Fibroblast of the aortic adventitia (primary cell): Measurements from ENCODE around the gene FIBP. TPM values are rescaled to one million over a fixed set of nuclear protein-coding genes. Genes with fewer than 3 reads are reported as not detected.
A peak's percentile ranks its signal among the peaks of the same experiment; 100 is the strongest.

Experiments used
- DNase-seq: peaks from one replicate; pipeline ENCODE4 v3.0.0-alpha.2; 2010; ENCODE audit warnings: low read depth
- H3K4me3 ChIP-seq: 2 replicates; pipeline ENCODE4 v1.5.1; 2011; ENCODE audit warnings: low read depth, mild to moderate bottlenecking, control low read depth, low read length, moderate library complexity
- CTCF ChIP-seq: IDR thresholded peaks from 2 replicates; pipeline ENCODE4 v1.5.1; 2011; ENCODE audit warnings: mild to moderate bottlenecking, low read length, control low read depth, inconsistent platforms; ENCODE audit not compliant: insufficient read depth
- total RNA-seq: library from RNA; depleted of rRNA; stranded (reverse); fragments of >200 nt; gene quantifications from 2 replicates; pipeline ENCODE4 v1.2.3, GENCODE V29; 2012; ENCODE audit warnings: low replicate concordance

Gene FIBP
- total RNA-seq, 1 donor: 157 TPM

DNA sequence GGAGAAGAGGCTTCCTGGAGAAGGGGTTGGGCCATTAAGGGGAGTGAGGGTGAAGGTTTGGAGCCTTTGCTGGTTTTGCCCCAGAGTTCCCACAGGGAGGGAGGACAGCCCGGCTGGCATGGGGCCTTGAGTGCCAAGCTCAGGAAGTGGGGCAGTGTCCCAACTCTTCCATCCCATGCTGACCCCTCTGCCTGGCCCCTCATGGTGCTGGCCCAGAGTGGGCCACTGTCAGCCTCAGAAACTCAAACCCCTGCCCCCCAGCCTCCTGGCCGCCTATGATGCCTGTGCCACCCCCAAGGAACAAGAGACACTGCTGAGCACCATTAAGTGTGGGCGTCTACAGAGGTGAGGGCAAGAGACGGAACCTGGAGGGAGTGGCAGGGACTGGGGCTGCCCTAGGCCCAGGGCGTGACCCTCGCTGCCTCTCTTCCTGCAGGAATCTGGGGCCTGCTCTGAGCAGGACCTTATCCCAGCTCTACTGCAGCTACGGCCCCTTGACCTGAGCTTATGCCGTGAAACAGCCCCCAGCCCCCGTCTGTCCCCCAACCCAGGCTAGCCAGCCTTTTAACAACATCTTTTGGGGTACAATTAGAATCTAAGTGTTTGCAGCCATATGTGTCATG is 22.6 kb downstream of the FIBP start:
- DNase-seq: no peak
- TF ChIP-seq CTCF: no peak
- no peak overlapping the region for H3K4me3 ChIP-seq

- no peak overlapping the region for H3K4me3 ChIP-seq
- TF ChIP-seq CTCF: no peak
- DNase-seq: no peak
These were observed 23.4 kb downstream of the FIBP start for GRCh38 chr11:65864706-65865471.

- no peak overlapping the region for H3K4me3 ChIP-seq
- DNase-seq: no peak
- TF ChIP-seq CTCF: no peak
These were observed 24.2 kb downstream of the FIBP start for GRCh38 chr11:65863889-65864705.

DNA sequence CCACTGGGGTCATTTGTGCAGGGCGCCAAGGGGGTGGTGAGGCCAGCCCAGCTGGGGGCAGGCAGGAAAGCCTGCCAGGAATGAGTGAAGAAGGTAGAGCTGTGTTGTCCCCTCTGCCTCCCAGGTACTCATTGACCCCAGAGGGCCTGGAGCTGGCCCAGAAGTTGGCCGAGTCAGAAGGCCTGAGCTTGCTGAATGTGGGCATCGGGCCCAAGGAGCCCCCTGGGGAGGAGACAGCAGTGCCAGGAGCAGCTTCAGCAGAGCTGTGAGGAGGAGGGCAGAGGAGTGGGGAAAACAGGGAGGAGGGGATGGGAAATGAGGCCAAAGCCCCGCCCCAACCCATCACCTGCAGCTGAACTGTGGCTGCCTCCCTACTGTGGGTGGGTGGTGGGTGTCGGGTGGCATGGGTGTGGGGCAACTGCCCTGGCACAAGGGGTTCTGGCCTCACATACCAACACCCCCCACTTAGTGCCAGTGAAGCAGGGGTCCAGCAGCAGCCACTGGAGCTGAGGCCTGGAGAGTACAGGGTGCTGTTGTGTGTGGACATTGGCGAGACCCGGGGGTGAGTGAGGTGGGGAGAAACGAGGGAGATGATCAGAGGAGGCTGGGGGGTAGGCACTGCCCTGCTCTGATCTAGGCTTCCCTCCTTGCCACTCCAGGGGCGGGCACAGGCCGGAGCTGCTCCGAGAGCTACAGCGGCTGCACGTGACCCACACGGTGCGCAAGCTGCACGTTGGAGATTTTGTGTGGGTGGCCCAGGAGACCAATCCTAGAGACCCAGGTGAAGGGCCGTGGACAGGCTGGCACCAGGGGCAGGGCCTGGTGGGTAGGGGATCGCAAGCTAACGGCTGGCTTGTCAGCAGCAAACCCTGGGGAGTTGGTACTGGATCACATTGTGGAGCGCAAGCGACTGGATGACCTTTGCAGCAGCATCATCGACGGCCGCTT is 25.1 kb downstream of the FIBP start:
- DNase-seq: no peak
- no peak for TF ChIP-seq CTCF
- no peak overlapping the region for H3K4me3 ChIP-seq

GRCh38 chr11:65862191-65862735 is 26.0 kb downstream of the FIBP start:
- no peak for TF ChIP-seq CTCF
- no peak for DNase-seq
- H3K4me3 ChIP-seq: peak overlapping the region; percentile 93
